Measurements from ENCODE around the gene IFI35. TPM values are rescaled to one million over a fixed set of nuclear protein-coding genes. Genes with fewer than 3 reads are reported as not detected.

Gene IFI35
- total and polyA plus RNA-seq, 4 donors, result 24.8 to 45.2 (median 34.7) TPM

GRCh38 chr17:43025290-43025657 lies 18.7 kb downstream of the IFI35 start:
- WGBS, 2 donors, result 1 to 3% methylated on average over 25 to 27 of the region's 27 CpGs
- ATAC-seq (ENCODE audit: low FRiP score), result no peak
- DNase-seq, result peak in 1 of 2 donors; percentile 58
- Histone ChIP-seq H3K4me3 (ENCODE audit: low read length in 2 of 2) (peak overlapping the region; percentile 49 to 76), H3K4me1 (ENCODE audit: control insufficient read depth in 1 of 2, insufficient read depth in 2 of 2, low read length in 2 of 2) (no peaks in the 10 kb centered on the region), H3K36me3 (ENCODE audit: control insufficient read depth in 1 of 2, insufficient read depth in 2 of 2, low read length in 1 of 2) (no peaks in the 10 kb centered on the region), H3K27me3 (ENCODE audit: control insufficient read depth in 1 of 2, insufficient read depth in 2 of 2, low read length in 1 of 2) (no peaks in the 10 kb centered on the region), H3K27ac (ENCODE audit: low read depth in 1 of 2, low read length in 2 of 2) (peak overlapping the region in 1 of 2 donors; percentile 21), H3K9me3 (ENCODE audit: control insufficient read depth, low read length) (no peaks in the 10 kb centered on the region)
- intact Hi-C loops (cut with DNase I), result loop anchor here (2.0 to 5.0 kb wide), 4 partner anchors 62 to 102 kb away; partner anchors contain the start of gene BRCA1 (in 2 of the 2)

- no peak overlapping the region for H3K4me3 ChIP-seq (ENCODE audit: low read length in 2 of 2)
- ATAC-seq (ENCODE audit: low FRiP score), result no peak
- 53 to 55% methylated on average over 14 to 16 of the region's 16 CpGs for WGBS, 2 donors
- no peaks in the 10 kb centered on the region for H3K27me3 ChIP-seq (ENCODE audit: control insufficient read depth in 1 of 2, insufficient read depth in 2 of 2, low read length in 1 of 2)
- no peaks in the 10 kb centered on the region for H3K36me3 ChIP-seq (ENCODE audit: control insufficient read depth in 1 of 2, insufficient read depth in 2 of 2, low read length in 1 of 2)
- H3K4me1 ChIP-seq (ENCODE audit: control insufficient read depth in 1 of 2, insufficient read depth in 2 of 2, low read length in 2 of 2), result no peaks in the 10 kb centered on the region
- no peaks in the 10 kb centered on the region for H3K9me3 ChIP-seq (ENCODE audit: control insufficient read depth, low read length)
- DNase-seq, result peak in 1 of 2 donors; percentile 42
- intact Hi-C loops (cut with DNase I), result loop anchor here (2.0 to 5.0 kb wide), 4 partner anchors 61 to 101 kb away; partner anchors contain the start of gene BRCA1 (in 2 of the 2)
- no peak overlapping the region for H3K27ac ChIP-seq (ENCODE audit: low read depth in 1 of 2, low read length in 2 of 2)
Observed at GRCh38 chr17:43025766-43026537, 19.4 kb downstream of the IFI35 start.

GRCh38 chr17:43026595-43026994 lies 20.0 kb downstream of the IFI35 start:
- intact Hi-C loops (cut with DNase I), result loop anchor here (5.0 kb wide), 3 partner anchors 61 to 101 kb away; partner anchors contain the start of gene BRCA1 (in 1 of the 2)
- no peak for ATAC-seq (ENCODE audit: low FRiP score)
- DNase-seq, result no peak
- Histone ChIP-seq H3K27ac (ENCODE audit: low read depth in 1 of 2, low read length in 2 of 2) (no peak overlapping the region), H3K9me3 (ENCODE audit: control insufficient read depth, low read length) (no peaks in the 10 kb centered on the region), H3K36me3 (ENCODE audit: control insufficient read depth in 1 of 2, insufficient read depth in 2 of 2, low read length in 1 of 2) (no peaks in the 10 kb centered on the region), H3K4me3 (ENCODE audit: low read length in 2 of 2) (no peak overlapping the region), H3K4me1 (ENCODE audit: control insufficient read depth in 1 of 2, insufficient read depth in 2 of 2, low read length in 2 of 2) (no peaks in the 10 kb centered on the region), H3K27me3 (ENCODE audit: control insufficient read depth in 1 of 2, insufficient read depth in 2 of 2, low read length in 1 of 2) (no peaks in the 10 kb centered on the region)
- 72 to 74% methylated on average over 5 of the region's 5 CpGs for WGBS, 2 donors

GRCh38 chr17:43027091-43028032 lies 20.8 kb downstream of the IFI35 start:
- no peaks in the 10 kb centered on the region for H3K27me3 ChIP-seq (ENCODE audit: control insufficient read depth in 1 of 2, insufficient read depth in 2 of 2, low read length in 1 of 2)
- H3K36me3 ChIP-seq (ENCODE audit: control insufficient read depth in 1 of 2, insufficient read depth in 2 of 2, low read length in 1 of 2), result no peaks in the 10 kb centered on the region
- no peak overlapping the region for H3K27ac ChIP-seq (ENCODE audit: low read depth in 1 of 2, low read length in 2 of 2)
- DNase-seq, result peak in 1 of 2 donors; percentile 21
- intact Hi-C loops (cut with DNase I), result loop anchor here (5.0 kb wide), 3 partner anchors 60 to 100 kb away; partner anchors contain the start of gene BRCA1 (in 1 of the 2)
- H3K4me1 ChIP-seq (ENCODE audit: control insufficient read depth in 1 of 2, insufficient read depth in 2 of 2, low read length in 2 of 2), result no peaks in the 10 kb centered on the region
- no peak for ATAC-seq (ENCODE audit: low FRiP score)
- no peaks in the 10 kb centered on the region for H3K9me3 ChIP-seq (ENCODE audit: control insufficient read depth, low read length)
- 82 to 83% methylated on average over 9 of the region's 9 CpGs for WGBS, 2 donors
- H3K4me3 ChIP-seq (ENCODE audit: low read length in 2 of 2), result no peak overlapping the region

GRCh38 chr17:43028221-43028861 lies 21.8 kb downstream of the IFI35 start:
- Histone ChIP-seq H3K36me3 (ENCODE audit: control insufficient read depth in 1 of 2, insufficient read depth in 2 of 2, low read length in 1 of 2) (no peaks in the 10 kb centered on the region), H3K4me1 (ENCODE audit: control insufficient read depth in 1 of 2, insufficient read depth in 2 of 2, low read length in 2 of 2) (no peaks in the 10 kb centered on the region), H3K27ac (ENCODE audit: low read depth in 1 of 2, low read length in 2 of 2) (no peak overlapping the region), H3K9me3 (ENCODE audit: control insufficient read depth, low read length) (no peaks in the 10 kb centered on the region), H3K27me3 (ENCODE audit: control insufficient read depth in 1 of 2, insufficient read depth in 2 of 2, low read length in 1 of 2) (no peaks in the 10 kb centered on the region), H3K4me3 (ENCODE audit: low read length in 2 of 2) (no peak overlapping the region)
- 86 to 87% methylated on average over 17 of the region's 17 CpGs for WGBS, 2 donors
- ATAC-seq (ENCODE audit: low FRiP score) (no peak), DNase-seq (no peak)
- intact Hi-C loops (cut with DNase I), result loop anchor here (5.0 kb wide), 3 partner anchors 59 to 99 kb away; partner anchors contain the start of gene BRCA1 (in 1 of the 2)

GRCh38 chr17:43030137-43030767 lies 23.7 kb downstream of the IFI35 start:
- Histone ChIP-seq H3K4me3 (ENCODE audit: low read length in 2 of 2) (no peak overlapping the region), H3K36me3 (ENCODE audit: control insufficient read depth in 1 of 2, insufficient read depth in 2 of 2, low read length in 1 of 2) (no peaks in the 10 kb centered on the region), H3K4me1 (ENCODE audit: control insufficient read depth in 1 of 2, insufficient read depth in 2 of 2, low read length in 2 of 2) (no peaks in the 10 kb centered on the region), H3K27me3 (ENCODE audit: control insufficient read depth in 1 of 2, insufficient read depth in 2 of 2, low read length in 1 of 2) (no peaks in the 10 kb centered on the region), H3K9me3 (ENCODE audit: control insufficient read depth, low read length) (no peaks in the 10 kb centered on the region), H3K27ac (ENCODE audit: low read depth in 1 of 2, low read length in 2 of 2) (no peak overlapping the region)
- no peak for DNase-seq
- ATAC-seq (ENCODE audit: low FRiP score), result no peak
- intact Hi-C loops (cut with DNase I), result no loop called here
- WGBS, 2 donors, result 66 to 73% methylated on average over 6 of the region's 6 CpGs

- 86 to 90% methylated on average over 3 of the region's 3 CpGs for WGBS, 2 donors
- intact Hi-C loops (cut with DNase I), result no loop called here
- no peak for ATAC-seq (ENCODE audit: low FRiP score)
Observed at GRCh38 chr17:43031666-43032065, 25.1 kb downstream of the IFI35 start.

More at GRCh38 chr17:43031666-43032065, 25.1 kb downstream of the IFI35 start:
- DNase-seq, result no peak
- H3K9me3 ChIP-seq (ENCODE audit: control insufficient read depth, low read length), result no peaks in the 10 kb centered on the region
- H3K4me1 ChIP-seq (ENCODE audit: control insufficient read depth in 1 of 2, insufficient read depth in 2 of 2, low read length in 2 of 2), result no peaks in the 10 kb centered on the region
- H3K27me3 ChIP-seq (ENCODE audit: control insufficient read depth in 1 of 2, insufficient read depth in 2 of 2, low read length in 1 of 2), result no peaks in the 10 kb centered on the region
- no peak overlapping the region for H3K4me3 ChIP-seq (ENCODE audit: low read length in 2 of 2)
- no peak overlapping the region for H3K27ac ChIP-seq (ENCODE audit: low read depth in 1 of 2, low read length in 2 of 2)
- H3K36me3 ChIP-seq (ENCODE audit: control insufficient read depth in 1 of 2, insufficient read depth in 2 of 2, low read length in 1 of 2), result no peaks in the 10 kb centered on the region

All from aorta (tissue), 5 donors.